Amniotic stem cell (primary cell): ENCODE results near the gene DNAJC17.

Source experiments
- DNase-seq: peaks from one replicate; lab custom pipeline; 2025; lab: John Stamatoyannopoulos, UW

Gene DNAJC17

GRCh38 chr15:40790718-40791117 lies 16.6 kb downstream of the DNAJC17 start:
- DNase-seq, result no peak

DNA sequence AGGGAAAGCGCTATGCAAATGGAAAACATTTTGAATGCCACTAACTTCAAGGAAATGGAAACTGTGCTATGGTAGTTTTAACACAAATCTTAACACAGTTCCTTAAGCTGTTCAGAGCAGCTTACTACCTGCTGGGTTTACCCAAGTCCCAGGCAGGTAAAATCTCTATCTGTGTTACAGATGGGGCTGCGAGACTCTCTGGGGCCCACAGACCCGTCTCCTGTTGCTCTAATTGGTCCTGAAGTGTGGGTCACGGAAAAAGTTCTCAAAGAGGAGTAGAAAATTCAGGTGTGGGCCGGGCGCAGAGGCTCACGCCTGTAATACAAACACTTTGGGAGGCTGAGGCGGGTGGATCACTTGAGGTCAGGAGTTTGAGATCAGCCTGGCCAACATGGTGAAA lies 17.3 kb downstream of the DNAJC17 start:
- DNase-seq, result no peak

DNA sequence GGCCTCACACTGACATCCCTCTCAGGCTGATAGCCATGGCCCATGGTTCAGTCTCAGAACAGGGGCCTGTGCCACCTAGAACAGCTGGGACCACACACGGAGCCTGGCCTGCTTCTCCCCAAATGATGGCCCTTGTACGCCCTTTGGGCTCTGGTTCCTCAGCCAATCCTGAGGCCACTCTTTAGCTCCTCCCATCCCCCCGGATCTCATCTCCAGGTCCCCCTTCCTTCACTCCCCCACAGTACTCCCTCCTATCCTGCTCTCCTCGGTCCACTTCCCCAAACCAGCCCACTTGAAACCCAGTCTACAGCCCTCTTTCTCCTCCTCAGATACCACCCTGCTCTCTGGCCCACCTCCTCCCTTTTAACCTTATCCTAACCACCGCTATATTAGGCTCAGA lies 18.2 kb downstream of the DNAJC17 start:
- no peak for DNase-seq

DNA sequence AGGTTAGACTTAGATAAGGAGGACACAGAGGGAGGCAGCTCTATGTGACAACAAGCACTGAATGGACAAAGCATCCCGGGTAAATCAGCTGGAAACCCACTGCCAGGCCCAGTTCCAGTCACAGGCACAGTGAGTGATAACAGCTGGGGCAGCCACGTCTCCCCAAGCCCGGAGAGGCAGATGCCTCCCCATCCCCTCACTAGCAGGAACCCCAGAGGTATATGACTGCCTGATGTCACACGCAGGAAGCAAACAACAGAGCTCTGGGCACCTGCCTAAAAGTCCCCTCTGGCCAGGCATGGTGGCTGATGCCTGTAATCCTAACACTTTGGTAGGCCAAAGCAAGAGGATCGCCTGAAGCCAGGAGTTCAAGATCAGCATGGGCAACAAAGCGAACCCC lies 19.3 kb downstream of the DNAJC17 start:
- DNase-seq, result no peak

DNA sequence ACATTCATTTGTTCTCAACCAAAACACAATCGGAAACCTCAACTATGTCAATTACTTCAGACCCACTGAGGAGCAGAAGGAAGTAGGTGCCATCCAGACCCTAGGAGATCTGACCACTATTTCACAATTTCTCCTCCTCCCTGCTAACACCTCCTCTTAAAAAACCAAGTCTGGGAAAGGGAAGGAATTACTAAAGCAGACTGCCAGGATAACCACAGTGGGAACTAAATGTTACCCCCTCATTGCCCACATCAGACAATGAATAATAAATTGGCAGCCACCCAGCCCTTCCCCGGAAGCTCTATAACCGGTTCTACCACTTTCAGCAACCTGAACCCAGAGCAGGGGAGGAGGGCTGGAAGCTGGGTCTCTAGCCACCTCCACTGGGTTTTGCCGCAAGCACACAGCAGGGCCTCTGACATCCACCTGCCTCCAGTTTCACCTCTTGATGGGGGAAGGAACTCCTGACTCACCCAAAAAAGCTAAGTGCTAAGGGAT lies 19.9 kb downstream of the DNAJC17 start:
- no peak for DNase-seq

- DNase-seq, result no peak
Measured at GRCh38 chr15:40785814-40786213, 21.5 kb downstream of the DNAJC17 start.

DNA sequence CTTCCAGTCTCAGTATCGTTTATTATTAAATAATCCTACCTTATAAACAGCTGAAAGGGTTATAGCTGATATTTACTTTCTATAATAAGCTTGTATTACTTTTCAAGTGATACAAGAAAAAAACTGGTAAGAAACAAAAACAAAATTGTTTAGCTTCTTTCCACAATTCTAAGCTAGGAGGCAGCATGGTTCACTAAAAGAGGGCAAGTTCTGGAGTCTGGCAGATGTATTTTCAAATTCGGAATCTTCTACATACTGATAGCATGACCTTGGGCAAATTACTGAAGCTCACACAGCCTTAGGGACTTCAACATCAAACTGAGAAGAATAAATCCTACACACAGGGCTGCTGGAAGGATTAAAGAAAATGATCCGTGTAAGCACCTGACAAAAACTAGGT lies 22.1 kb downstream of the DNAJC17 start:
- DNase-seq, result no peak

DNA sequence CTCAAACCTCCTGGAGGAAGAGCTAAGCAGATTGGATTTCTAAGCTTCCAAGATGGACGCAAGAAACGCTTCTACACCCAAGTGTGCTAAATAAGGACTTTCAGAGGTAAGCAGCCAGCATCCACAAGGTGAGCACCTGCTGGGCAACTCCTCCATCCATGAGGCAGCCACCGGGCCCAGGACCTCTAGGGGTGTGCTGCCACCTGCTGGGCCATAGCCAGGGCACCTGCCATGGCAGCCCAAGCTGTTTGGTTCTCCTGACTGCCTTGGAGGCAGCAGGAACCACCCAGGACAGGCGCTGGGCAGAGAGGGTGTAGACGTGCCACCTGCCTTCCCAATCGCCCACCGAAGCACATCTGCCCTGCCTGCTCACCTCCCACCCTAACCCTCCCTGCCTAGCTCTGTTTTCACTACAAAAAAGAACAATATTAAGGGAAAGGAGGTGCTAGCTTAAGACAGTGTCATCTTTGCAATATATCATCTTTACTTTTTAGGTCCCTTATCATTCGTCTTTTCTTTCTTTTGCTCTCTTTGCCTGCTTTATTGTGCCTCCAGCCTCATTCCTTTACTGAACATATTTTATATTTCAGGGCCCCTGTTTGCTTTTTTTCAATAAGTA lies 24.6 kb downstream of the DNAJC17 start:
- no peak for DNase-seq

GRCh38 chr15:40776537-40777141 lies 30.6 kb downstream of the DNAJC17 start:
- DNase-seq, result no peak

DNA sequence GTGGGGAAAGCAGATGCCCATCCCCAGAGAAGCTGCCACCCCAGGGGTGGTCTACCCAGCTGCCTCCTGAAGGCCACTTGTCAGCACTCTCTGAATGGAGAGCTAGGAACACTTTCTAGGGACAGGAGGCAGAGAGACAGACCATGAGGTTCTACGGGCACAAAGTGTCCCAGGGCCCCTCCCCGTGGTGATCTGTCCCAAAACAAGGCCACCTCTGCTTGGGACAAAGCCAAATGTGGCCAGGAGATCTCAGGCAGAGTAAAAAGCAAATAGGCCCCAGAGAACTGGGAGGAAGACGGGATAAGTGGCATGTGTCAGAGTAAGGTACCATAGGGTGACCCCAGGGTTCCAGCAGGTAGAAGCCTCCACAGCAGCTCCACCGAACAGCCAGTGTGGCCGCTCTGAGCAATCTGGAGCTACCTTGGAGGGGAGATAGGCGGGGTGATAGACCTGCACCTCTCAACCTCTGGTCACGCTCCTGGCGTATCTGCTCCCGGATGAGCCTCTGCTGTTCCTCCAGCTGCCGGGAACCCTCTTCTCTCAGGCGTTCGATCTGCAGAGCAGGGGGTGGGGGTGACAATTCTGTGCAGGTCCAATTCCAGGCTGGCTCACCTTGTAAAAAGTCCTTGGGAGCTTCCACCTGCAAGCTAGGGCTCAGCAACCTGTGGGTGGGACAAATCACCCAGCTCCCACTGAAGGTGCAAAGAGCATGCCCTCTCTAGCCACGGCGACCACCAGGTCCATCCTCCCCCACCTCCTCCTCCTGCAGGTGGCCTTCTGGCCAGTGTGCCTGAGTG lies 31.3 kb downstream of the DNAJC17 start:
- no peak for DNase-seq

DNA sequence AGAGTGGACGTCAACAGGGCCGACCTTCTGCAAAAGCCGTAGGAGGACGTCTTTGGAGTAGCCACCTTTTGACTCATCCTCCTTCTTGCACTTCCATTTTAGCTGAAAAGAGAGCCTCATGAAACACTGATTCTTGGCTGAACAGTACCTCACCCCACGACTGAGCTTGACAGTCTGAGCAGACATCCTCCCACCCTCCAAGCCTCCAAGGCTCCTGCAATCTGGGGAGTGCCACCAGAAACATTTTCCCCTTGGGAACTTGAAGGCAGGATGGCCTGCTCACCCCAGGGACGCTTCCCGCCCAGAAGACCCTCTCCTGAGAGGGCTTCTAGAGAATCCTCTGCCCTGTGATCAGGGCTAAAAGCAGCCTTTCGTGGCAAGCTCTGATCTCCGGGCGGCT lies 32.3 kb downstream of the DNAJC17 start:
- no peak for DNase-seq

DNA sequence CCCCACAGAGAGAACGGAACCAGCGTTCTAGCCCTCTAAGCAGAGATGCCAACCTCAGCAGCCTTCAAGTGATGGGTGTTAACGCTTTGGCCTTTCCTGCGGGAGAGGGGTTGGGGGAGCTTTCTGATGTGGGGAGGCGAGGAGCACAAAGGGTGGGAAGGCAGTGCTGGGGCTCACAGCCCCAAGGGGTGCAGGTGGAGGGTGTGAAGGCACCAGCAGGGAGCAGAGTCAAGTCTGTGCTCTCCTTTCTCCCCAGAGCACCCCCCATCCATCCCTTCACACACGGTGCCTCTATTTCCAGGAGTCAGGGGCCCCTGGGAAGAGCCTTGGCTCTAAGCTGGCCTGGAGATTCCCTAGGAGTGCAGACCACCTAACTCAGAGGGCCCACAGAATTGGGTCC lies 33.4 kb downstream of the DNAJC17 start:
- no peak for DNase-seq

DNA sequence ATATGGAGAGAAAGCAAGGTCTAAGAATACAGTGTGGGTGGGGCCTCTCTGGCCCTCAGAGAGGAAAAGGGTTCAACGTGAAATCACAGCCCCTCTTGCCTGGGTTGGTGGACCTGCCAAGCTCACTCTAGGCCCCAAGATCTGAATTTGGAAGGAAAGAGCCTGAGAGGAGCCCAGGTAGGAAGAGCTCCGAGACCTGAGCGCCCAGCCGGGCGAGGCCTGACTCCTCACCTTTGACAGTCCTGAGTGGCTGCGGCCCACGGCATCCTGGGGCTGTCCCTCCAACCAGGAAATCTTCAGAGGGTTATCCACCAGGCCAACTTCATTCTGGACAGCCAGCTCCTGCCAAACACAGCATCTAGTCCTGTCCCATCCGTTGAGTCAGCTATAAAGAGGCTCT lies 33.8 kb downstream of the DNAJC17 start:
- no peak for DNase-seq

DNA sequence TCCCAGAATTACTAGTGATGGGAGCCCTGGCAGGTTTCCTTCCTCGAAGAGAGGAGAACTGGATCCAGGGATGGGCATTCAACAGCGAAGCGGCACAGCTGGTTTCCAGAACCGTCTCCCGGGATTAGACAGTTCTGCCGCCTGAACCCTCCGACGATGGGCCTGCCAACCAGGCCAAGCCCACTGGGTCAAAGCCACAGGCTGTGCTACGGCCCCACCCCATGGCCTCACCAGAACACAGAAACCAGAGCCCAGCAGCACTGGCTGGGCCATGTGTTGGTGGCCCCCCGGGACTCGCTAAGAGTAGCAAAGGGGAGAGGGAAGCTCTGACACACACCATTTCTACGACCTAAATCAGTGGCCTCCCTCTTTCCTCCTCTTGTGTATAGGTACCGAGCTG lies 35.3 kb downstream of the DNAJC17 start:
- DNase-seq, result no peak

DNA sequence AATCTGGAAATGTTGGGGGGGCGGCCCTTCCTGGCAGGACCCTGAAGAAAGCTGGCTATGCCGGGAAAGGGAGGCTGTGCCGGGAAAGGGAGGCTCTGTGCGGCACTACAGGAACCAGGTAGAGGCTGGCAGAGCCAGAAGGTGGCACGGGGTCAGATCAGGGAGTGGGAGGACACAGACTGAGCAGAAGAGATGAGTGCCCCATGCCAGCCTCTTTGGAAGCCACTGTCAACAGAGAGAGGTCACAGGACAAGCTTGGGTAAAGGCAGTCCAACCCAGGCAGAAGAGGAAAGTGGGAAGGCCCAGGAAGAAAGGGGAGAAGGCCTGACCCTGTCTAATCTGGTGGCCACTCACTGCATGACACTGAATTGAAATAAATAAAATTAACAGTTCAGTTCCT lies 36.0 kb downstream of the DNAJC17 start:
- no peak for DNase-seq

DNA sequence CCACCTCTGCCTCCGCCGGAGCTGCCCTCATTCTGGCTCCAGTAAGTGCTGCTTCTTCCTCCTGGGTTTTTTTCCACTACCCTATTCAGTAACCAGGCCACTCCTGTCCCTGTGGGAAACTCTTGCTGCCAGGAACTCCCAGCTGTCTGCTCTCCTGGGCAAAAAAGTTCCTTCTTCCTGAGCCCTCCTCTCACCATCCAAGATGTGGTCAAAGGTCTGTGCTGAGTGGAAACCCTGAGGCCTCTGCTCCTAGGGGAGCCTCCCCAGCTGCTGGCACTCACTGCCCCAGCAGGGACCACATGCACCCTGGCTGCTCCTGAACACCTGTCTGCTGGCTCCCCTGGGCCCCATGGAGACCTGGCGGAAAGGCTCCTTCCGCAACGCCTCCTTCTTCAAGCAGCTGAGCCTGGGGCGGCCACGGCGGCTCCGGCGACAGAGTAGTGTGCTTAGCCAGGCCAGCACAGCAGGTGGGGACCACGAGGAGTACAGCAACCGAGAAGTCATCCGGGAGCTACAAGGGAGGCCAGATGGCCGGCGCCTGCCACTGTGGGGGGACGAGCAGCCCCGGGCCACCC lies 37.0 kb downstream of the DNAJC17 start:
- no peak for DNase-seq

- DNase-seq, result no peak
Measured at GRCh38 chr15:40769274-40770146, 37.8 kb downstream of the DNAJC17 start, which contains the start of gene C15orf62. C15orf62 (plus strand) TSS chr15:40769980; CDS start chr15:40770496, 516 bp downstream.

DNA sequence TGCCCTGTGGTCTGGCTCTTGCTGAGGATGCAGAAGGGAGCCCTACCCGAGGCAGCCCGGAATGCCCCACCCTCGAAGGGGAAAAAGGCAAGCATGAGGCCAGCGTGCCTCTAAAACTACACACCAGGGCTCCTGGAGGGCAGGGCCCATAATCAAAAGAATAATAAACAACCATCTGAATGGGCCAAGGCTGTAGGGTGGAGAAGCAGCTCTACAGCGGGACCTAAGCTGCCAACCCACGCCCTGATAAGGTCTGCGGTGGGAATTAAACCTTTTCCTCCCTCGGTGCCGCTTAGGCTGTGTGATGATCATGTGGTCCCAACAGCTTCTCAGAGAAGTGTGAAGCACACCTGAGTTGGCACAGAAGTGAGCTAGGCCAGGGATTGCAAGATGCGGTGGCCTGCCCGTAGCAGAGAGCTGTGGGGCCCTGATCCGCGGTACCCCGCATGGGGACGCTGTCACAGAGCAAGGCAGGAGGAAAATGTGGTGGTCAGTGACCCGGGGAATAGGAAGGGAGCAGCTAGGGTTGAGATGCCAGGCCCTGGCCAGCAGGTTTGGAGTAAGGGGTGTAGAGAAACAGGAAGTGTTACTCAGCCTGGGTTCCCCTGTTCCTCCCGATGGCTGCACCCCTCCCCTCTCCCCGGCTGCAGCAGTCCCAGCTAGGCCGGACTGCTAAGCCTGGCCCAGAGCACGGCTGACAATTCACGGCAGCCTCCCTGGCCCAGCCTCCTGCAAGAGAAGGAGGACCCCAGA lies 38.6 kb downstream of the DNAJC17 start:
- no peak for DNase-seq

GRCh38 chr15:40767838-40768500 lies 39.3 kb downstream of the DNAJC17 start:
- no peak for DNase-seq
